Left cardiac atrium (tissue), 4 donors: ENCODE results near the gene AFAP1. TPM values are rescaled to one million over a fixed set of nuclear protein-coding genes. Genes with fewer than 3 reads are reported as not detected.

Source experiments
- ATAC-seq, 2 donors: fragments of 200-7000 bp; cut with Tn5 transposase; one replicate each; pipeline ENCODE4 v1.9.1; 2020; ENCODE audit warnings: mild to moderate bottlenecking in 2 of 2, moderate library complexity in 2 of 2
- DNase-seq: peaks from one replicate; pipeline ENCODE4 v3.0.0-alpha.2; 2020
- intact Hi-C, 2 donors: fragments of 100-400 bp; cut with DNase I; formaldehyde crosslinking; loops; one replicate each; pipeline versions ENCODE4 v1.14.1 to v1.15.1; 2022 to 2023
- total RNA-seq, 2 donors: library from RNA; stranded (reverse); fragmentation: NEBNext Ultra II Directional; extraction: Animal tissue kit (Norgen Biotek cat#: 25700); gene quantifications; one replicate each; pipeline ENCODE4 v1.2.1, GENCODE V29; 2021
- donor health status: DM: no; HTN: yes; CAD: no.
- donor health status: DM: no; HTN: yes; CAD: no; lungs with severe emphysema.
- donor health status: DM: yes; HTN: yes; CAD: no.
- donor health status: Dilated cardiomyopathy.

The AFAP1 gene
- total RNA-seq, 2 donors from 2014 or later = 19.6 to 33.3 TPM

DNA sequence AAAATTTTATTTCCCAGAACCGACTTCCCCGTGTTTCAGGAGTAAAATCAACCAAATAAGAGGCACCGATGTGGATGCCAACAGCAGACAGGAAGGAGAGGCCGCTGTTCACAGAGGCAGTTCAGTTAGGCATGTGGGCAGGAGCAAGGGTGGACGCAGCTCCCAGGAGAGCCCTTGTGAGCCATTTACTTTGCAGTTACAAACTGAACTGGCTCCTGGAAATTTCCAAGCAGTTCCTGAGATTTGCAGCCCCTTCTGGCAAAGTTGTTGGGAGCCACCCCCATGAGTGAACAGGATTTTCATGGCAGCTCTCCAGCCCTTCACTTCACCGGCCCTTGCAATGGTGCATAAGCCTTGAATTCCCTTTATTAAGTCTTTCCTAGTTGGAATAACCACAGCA, 189.1 kb downstream of the AFAP1 start:
- no peak for ATAC-seq
- no peak for DNase-seq
- intact Hi-C loops = no loop called here

DNA sequence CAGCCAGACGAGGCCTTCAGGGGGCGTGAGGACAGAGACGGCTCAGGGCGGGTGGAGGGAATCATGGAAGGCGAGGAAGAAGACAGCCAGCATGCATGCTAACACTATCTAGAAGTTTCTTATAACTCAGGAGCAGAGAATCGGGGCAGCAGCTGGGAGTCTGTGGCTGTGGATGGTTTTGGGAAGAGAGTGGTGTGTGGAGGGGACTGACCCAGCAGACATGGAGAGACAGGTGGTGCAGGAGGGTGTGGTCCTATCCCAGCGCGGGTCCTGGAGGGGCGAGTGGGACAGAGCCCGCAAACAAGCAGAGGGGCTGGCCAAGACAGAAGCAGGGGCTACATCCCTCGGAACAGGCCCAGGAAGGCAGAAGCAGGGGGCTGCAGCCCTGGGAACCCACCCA, 192.1 kb downstream of the AFAP1 start:
- intact Hi-C loops = no loop called here
- ATAC-seq (no peak), DNase-seq (no peak)

DNA sequence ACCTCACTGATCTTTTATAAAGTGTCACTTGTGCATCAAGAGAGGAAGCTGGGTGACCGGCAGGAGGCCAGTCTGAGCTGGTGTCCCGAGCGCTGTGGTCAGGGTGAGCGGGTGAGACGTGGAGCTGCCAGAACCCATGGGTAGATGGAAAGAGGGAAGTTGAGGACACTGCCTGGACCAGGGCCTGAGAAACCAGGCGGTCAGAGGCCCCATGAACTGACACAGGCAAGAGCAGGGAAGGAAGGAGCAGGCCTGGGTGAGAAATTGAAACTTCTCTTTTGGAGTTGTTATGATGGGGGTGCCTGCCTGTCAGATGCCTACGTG, 192.6 kb downstream of the AFAP1 start:
- ATAC-seq (peak; percentile 42 to 44), DNase-seq (no peak)
- intact Hi-C loops = no loop called here

DNA sequence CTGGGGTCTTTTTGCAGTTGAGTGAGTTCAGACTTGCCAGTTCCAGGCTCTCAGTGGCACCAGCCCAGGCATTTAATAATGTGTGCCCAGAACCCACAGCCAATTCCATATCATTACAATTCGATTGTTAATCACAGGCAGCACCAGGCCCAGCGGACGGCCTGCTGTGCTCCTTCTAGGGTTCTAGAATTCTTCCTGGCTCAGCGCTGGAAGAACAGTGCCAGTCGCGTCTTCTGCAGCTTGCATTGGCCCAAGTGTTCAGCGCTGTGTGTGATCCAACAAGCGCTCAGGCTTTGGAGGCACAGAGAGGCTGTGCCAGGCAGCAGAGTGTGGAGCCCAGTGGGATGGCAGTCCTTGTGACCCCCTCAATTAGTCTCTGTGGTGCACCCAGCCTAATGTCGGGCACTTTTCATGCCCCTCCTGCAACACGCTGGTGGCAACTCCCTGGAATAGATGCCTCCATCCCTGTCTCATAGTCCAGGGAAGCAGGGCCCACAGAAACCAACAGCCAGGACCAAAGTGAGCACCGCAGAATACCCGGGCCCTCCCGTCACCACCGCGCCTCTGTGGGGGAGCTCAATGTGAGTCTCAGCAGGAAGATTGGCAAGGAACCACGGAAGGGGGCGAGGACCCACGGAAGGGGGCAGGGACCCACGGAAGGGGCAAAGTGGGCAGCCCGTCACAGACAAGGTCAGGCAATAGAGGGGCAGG, 193.2 kb downstream of the AFAP1 start:
- intact Hi-C loops = no loop called here
- DNase-seq (no peak), ATAC-seq (no peak)

DNA sequence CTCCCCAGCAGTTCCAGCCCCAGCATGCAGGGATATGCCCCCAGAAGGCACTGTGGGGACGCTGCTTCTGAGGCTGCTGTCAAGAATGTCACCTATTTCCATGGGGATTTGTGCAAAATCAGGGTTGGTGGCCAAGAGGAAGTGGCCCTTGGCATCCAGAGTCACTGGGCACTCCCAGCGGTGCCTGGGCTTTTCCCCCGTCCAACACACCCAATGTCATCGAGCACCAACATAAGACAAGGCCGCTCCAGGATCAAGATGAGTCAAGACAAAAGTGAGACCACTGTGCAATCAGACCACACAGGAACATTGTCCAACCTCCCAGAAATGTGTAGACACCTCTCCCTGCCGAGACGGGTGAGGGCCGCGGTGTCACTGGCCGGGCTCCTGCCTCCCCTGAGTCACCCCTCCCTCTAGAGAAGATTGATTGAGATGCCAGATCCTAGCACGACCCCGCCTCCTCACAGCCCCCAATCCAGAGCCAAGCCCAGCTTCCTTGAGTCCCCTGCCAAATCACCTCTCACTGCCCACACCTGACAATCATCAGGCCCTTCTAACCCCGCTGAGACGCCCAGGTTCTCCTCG, 194.3 kb downstream of the AFAP1 start:
- DNase-seq = no peak
- no peak for ATAC-seq
- intact Hi-C loops = no loop called here

DNA sequence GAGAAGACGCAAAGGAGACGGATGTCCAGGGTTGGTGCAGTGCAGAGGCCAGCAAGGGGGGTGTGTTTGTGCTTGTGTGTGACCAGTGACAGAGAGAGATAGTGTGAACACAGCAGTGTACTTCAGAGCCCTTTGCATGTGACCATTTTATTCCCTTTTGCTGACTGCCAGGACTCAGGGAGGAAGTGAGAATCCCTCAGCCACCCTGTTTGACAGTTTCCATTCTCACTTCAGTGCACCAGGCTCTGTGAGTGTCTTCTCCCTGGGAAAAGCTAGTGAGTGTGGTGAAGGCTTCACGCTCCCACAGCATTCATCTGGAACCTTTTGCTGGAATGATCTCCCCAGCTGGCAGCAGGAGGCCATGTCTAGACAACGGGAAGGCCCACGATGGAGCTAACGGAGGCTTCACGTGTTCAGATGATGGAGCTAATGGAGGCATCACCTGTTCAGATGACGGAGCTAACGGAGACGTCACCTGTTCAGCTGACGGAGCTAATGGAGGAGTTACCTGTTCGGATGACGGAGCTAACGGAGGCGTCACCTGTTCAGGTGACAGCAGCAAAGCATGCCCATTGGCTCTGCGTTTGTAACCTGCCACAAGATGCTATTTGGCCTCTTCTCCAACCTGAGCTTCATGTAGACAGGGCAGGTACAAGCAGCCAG, 195.4 kb downstream of the AFAP1 start:
- intact Hi-C loops = no loop called here
- peak; percentile 45 to 57 for ATAC-seq
- DNase-seq = no peak

DNA sequence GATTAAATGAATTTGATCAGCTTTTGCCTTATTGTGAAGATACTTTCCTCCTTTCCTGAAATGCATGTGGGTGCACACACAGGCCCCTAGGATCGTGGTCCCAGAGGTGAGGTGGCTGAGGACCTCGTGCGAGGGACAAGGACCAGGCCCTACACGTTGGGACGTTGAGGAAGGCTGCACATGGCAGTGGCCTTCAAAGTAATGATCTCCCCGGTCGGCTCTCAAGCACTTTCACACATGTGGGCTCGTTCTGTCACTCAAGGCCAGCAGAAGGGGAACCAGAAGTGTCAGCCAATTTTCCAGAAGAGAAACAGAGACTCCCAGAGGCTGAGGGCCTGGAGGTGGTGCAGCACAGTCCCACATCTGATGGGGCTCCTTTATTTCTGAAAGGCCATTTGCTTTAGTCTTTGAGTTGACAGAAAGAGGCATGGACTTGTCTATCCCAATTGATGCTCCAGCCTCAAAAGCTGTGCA, 196.8 kb downstream of the AFAP1 start:
- no peak for DNase-seq
- intact Hi-C loops = no loop called here
- no peak for ATAC-seq

DNA sequence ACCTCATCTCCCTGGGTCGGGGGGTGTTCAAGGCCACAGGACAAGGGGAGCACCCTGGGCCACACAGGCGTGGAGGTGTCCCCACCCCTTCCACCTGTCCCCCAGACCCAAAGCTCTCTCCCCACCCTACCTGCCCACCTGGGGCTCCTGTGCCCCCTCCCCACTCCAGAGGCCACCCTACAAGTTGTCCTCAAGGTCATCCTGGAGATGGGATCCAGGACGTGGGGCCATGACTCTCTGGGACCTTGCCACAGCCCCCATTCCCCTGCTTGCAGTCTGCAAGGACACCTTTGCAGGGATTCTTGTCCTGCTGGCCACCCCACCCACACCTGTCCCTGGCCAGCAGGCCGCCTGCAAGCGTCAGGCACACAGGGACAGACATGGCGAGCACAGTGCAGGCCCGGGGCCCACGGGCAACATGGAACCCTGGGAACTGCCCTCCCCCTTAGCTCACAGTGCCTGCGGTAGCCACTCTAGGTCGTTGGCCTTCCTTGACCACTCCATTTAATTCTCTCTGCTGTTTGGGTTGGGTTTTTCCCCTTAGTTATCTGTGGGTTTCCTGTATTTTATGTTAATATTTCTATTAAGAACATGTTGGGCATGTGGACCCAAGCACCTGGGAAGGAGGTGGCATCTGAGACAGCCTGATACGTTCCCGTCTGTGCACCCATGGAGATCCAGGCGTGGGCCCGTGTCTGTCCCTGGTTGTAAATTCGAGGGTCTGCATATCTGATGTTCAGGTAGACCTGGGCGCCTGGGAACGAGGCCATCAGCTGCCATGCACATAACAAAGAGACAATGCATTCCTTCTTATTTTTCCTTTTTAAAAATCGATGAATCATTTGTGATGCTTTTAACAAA, 197.5 kb downstream of the AFAP1 start:
- DNase-seq (no peak), ATAC-seq (no peak)
- intact Hi-C loops = no loop called here

DNA sequence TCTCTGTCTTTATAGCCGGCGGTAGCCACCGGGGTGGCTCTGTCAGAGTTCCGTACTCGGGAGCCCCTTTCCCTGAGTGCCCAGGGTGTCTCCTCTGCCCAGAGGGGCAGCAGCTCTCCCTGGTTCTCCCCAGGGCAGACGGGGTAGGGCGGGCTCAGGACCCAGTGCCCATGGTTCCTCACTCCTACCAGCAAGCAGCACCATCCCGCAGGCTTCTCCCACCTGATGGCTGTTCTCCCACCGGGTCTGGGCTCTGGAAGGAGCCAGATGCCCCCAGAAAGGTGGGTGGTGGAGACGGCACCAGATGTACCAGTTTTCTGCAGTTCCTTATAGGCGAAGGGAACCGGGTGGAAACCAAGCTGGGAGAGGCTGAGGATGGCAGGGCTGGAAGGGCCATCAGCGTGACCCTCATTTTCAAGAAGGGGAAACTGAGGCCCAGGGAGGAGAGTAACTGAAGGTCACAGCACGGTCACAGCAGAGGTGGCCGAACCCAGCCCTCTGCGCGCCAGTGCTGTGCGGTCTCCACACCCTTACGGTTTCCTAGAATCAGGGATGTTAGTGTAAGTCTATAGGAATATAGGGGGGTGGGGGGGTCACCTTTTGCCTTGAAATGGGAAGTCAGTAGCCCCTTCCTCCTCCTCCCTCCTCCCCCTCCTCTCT, 198.7 kb downstream of the AFAP1 start:
- no peak for ATAC-seq
- DNase-seq = no peak
- intact Hi-C loops = no loop called here

DNA sequence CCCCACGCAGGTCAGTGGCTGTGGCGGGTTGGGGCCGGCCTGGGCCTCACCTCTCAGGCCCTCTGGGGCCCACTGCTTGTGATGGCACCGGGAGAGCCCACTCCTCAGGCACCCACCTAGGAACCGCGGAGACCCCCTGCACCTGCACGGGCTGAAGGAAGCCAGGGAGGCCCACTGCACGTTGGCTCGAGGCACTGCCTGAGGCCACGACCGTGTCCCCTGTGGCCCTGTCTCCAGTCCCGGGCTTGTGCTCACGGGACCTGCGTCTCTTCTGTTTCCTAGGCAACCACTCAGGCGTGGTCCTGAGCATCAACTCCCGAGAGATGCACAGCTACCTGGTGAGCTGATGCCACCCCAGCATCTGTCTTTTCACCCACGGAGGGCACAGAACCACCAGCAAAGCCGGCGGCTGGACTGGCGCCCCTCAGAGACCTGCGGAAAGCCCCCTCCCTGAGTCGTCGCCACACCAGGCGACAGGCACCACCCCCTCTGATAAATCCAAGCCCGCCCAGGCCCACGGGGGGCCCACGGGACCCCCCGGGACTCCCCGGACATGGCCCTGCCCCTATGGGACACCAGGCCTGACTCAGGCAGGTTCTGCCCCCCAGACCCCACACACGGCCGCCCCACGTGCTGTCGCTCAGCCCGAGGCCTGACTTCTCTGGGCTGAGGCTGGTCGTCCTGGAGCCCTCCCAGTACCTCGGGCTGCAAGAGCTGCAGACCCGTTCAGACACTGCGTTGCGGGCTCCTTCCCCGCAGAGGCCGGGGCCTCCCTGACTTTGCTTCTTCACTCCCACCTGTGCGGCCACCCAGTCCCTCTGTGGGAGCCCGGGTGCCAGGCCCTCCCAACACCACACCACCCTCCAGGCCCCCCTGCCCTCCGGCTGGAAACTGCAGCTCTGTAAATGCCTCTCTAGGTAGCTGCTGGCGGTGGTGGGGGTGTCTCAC, 199.5 kb downstream of the AFAP1 start:
- intact Hi-C loops = no loop called here
- ATAC-seq (no peak), DNase-seq (no peak)

DNA sequence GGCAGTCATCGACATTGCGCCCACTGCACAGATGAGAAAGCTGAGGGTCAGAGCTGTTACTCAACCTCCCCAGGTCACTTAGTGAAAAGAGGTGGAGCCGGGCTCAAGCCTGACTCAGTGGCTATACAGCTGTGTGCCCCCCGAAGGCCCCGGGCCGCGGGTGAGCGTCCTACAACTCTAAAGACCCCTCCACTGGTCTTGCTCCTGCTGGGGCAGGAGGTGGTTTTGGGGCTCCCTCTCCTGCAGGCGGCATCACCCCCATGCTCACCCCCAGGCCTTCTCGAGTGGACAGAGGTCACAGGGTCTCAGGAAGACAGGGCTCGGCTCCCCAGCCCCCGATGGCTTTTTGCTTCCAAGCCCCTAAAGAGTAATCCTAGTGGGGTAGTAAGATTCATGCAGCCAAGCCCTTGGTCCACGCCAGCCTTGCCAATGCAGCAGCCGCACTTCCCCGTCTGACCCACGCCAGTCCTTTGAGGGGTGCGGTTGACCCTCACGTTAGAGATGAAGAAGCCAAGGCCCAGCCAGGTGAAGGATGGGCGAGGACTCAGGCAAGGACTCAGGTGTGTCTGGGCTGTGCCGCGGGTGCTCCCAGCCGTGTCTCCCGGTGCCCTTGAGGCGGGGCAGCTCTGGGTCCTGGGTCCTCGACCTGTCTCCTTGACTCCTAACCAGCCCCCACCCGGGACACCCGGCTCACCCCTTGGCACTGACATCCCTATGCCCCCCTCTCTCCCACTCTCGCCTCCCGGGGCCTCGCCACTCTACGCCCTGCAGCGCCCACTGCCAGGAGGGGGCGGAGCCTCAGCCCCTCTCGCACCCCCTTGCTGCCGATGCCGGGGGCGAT, 200.4 kb downstream of the AFAP1 start:
- DNase-seq (no peak), ATAC-seq (no peak)
- intact Hi-C loops = no loop called here

DNA sequence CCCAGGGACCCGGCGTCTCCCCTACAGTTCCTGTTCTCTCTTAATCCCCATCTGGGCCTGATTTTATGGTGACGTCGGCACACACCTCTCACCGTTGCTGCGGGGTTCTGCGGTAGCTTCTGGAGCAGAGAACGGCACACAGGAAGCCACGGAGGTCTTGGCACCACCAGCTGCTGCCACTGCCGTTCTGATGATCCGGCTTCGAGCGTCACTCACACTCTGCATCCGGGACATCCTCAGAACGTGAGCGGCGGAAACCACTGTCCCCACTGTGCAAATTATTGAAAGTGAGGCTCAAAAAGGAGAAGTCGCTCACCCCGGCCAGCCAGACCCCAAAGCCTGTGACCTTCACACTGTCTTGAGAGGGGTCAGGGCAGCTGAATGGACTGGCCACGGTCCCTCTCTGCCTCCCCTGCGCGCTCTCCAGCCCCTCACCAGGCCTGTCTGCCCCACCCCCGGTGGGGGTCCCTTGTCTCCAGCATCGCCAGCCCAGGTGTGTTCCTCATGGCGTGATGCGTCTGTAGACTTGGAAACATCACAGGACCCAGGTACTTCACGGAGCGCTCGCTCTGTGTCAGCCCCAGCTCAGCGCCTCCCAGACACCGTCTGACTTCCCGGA, 201.1 kb downstream of the AFAP1 start:
- no peak for DNase-seq
- ATAC-seq = no peak
- intact Hi-C loops = no loop called here

DNA sequence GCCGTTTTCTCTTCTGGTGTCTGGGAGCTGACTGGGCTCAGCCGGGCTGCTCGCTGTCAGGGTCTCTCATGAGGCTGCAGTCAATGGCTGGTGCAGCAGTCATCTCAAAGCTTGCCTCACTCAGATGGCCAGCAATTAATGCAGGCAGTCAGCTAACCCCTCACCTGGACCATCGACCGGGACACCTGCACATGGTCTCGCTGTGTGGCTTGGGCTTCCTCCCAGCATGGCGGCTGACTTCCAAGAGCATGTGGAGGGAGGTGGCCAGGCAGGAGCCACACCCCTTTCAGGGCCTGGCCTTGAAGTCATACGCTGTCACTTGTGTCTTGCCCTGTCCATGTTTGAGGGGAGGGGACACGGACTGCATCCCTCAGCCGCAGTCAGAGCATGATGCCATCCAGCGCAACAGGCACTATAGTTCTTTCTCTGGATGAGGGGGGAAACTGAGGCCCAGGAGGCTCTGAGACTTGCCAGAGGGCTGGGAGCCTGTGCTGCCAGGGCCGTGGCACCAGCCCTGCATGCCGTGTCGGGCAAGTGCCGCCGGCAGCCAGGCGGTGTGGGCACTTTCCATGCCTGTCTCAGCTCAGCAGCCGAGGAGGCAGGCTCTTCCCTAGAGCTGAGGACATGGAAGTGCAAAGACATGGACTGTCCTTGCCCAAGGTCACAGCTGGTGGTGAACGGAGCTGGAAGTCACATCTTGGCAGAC, 201.8 kb downstream of the AFAP1 start:
- ATAC-seq (no peak), DNase-seq (no peak)
- intact Hi-C loops = no loop called here

DNA sequence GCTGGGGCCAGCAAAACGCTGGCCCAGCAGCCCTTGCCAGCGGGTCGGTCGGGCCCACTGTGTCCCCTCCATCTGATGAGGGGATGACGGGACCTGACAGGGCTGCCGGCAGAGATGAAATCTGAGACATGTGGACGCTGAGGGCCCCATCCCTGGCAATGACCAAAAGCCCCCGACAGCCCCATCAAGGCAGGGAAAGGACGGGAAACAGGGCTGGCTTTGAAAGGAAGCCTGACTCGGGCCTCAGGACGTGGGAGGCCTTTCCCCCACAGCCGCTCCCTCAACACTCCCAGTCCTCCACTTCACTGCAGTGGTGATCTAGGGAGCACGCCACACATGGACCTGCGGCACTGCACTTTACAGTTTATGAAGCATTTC, 202.4 kb downstream of the AFAP1 start:
- DNase-seq (no peak), ATAC-seq (no peak)
- intact Hi-C loops = no loop called here

DNA sequence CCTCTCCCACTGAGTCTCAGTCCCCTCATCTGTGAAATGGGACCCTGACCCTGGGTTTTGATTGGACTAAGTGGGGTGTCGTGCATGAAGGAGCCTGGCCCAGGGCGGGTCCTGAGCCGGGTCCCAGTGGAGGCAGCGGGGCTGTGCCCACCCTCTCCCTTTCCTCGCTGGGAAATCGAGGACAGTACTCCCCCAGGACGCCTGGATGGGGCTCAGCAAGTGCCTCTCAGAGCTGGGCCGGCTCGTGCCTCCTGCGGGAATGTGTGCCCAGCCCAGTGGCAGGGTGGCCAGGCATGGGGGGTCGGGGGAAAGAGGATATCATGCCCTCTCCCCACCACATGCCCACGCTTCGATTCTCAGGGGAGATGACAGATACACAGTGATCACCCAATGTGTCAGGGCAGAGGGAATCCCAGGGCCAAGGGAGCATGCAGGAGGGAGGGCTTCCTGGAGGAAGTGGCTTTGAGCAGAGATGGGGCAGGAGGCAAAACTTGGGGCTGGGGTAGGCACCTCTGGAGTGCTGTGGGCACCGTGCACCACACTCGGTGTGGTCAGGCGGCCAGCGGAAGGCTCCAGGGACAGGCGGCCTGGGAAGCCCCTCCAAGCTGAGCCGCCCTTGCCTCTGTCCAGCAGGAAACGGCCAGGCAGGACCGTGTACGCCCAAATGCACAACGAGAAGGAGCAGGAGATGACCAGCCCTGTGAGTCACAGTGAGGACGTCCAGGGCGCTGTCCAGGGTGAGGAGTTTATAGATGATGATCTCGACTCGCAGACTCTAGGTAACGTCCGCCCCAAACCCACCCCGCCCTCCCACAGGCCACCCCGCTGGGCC, 203.0 kb downstream of the AFAP1 start:
- no peak for DNase-seq
- no peak for ATAC-seq
- intact Hi-C loops = no loop called here

DNA sequence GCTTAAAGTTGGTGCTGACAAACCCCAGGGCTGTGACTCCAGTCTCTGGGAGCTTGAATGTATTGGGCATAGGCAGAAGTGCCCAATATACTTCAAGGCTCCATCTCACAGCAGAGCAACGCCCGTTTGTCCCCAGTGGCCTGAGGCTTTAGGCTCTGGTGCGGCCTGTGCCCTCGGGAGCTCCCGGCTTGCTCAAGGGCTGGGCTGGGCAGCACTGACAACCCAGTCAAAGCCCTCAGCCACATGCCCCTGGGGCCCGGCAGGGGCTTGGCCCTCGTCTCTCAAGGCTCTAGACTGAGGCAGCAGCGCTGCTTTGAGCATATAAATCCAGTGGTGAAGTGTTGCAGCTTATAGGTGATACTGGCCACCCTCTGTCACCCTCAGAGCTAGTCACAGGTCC, 203.7 kb downstream of the AFAP1 start:
- no peak for ATAC-seq
- no peak for DNase-seq

More for the DNA sequence above, 203.7 kb downstream of the AFAP1 start:
- intact Hi-C loops = no loop called here
